HG03575 (cell line): ENCODE measurements around the gene IGFBP6.

Experiments
- ATAC-seq: cut with Tn5 transposase; IDR thresholded peaks from one replicate; pipeline ENCODE4 v1.9.1; 2021; ENCODE audit not compliant: unreplicated experiment, insufficient number of reproducible peaks, low FRiP score; ENCODE audit errors: extremely low read depth

Gene IGFBP6, protein sequence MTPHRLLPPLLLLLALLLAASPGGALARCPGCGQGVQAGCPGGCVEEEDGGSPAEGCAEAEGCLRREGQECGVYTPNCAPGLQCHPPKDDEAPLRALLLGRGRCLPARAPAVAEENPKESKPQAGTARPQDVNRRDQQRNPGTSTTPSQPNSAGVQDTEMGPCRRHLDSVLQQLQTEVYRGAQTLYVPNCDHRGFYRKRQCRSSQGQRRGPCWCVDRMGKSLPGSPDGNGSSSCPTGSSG

DNA sequence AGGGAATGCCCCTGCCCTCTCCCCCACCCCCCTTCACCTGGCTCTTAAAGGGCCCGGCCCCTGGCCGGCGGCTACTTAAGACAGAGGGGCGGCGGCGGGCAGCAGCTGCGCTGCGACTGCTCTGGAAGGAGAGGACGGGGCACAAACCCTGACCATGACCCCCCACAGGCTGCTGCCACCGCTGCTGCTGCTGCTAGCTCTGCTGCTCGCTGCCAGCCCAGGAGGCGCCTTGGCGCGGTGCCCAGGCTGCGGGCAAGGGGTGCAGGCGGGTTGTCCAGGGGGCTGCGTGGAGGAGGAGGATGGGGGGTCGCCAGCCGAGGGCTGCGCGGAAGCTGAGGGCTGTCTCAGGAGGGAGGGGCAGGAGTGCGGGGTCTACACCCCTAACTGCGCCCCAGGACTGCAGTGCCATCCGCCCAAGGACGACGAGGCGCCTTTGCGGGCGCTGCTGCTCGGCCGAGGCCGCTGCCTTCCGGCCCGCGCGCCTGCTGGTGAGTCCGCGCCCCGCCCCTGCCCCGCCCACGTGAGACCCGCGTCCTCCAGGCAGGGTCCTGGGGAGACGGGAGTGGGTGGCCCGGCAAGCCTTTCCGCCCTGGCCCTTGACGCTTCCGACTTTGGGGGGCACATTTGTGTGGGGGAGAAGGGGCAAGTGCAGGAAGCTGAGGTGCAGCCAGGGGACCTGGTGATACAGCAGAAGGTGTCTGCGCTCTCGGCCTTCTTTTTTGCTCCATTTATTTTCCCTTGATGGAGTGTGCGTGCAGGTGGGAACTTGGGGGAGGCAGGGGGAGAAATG lies at the start of gene IGFBP6:
Gene IGFBP6 (plus strand): TSS at position 104 of the 790 bp plus-strand sequence. CDS start 51 bp downstream, at position 155.
- no peak for ATAC-seq

DNA sequence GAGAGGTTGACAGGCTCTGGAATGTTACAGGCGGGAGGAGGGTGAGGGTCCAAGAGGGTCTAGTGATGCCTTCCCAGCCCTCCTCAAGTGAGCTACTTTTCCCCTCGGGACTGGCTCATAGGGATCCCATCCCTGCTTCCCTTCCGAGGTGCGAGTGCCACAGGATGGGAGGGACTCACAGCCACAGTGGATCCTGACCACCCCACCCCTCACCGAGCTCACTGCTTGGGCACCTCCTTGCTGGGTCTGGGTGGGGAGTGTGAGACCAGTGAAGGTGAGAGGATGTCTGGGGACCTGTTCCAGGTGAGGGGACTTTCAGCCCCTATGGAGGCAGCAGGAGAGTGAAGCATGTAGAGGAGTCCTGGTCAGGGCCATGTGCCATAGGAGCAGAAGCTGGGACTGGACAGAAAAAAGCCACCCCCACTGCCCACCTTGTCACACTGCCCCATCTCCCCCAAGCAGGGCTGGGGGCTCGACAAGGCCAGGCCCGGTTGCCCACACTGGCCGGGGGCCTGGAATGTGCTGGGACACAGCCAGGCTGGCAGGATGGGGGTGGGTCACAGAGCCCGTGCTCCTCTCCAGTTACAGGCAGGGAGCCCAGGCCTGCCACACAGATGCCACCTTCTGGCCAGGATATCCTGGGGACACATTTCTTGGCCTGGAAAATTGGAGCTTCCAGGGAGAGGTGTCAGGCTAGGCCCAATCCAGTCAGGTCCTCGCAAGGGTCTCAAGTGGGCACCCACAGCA lies 49.3 kb upstream of the IGFBP6 start:
- no peak for ATAC-seq

DNA sequence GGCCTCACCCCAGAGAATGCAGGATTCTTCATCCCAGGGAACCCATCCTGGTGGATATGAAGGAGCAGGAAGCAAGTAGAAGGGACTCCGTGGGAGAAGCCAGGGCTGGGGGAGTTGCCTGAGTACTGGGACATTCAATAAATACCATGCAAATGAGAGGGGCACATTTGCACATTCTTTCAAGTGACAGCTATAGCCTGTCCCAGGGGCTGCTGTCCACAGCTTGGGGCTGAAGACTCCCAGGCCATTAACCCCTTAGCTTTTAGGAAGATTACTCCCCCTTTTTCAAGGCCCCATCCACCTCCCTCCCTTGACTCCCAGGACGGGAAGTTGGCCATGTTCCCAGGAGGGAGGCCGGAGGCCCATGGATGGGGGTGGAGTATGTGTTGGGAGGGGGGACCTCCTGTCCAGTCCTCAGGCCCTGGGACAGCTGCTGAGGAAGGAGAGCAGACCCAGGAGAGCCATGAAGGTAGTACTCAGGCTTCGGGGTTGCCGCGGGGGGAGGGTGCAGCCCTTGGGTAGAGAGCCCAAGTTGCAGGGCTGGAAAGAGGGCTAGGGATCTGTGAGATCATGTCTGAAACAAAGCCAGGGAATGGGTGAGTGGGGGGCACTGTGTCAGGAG lies 48.6 kb upstream of the IGFBP6 start:
- no peak for ATAC-seq

DNA sequence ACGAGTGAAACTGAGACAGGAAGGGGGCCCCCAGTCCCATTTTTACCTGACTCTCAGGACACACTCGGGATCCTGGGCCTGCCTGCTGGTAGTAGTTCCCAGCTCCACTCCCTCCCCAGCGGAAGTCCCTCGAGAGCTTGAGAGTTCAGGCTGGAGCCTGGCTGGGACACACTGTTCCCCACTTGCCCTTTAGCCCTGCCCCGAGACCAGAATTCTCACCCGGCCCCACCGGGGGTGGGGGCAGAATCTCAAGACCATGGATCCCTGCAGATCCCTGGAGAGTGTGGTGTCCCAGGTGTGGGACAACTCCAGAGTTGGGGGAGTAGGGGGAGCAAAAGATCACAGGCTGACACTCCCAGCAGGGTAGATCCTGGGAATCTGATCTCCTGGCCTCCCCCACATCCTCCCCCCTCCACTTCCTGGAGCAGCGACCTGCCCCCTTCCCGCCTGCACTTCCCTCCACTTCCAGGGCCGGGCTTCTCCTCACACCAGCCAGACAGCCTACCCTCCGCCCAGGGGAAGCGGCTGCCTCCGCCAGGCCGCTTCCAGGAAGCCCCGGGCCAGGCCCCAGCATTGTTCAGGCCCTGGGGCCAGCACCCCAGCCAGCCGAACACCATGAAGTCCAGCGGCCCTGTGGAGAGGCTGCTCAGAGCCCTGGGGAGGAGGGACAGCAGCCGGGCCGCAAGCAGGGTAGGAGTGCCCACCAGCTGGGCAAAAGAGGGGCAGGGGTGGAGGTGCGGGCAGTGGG lies 47.7 kb upstream of the IGFBP6 start, which contains the start of gene TNS2:
Gene TNS2 (plus strand): TSS at position 495 of the 748 bp plus-strand sequence. CDS start 121 bp downstream, at position 616.
- no peak for ATAC-seq

DNA sequence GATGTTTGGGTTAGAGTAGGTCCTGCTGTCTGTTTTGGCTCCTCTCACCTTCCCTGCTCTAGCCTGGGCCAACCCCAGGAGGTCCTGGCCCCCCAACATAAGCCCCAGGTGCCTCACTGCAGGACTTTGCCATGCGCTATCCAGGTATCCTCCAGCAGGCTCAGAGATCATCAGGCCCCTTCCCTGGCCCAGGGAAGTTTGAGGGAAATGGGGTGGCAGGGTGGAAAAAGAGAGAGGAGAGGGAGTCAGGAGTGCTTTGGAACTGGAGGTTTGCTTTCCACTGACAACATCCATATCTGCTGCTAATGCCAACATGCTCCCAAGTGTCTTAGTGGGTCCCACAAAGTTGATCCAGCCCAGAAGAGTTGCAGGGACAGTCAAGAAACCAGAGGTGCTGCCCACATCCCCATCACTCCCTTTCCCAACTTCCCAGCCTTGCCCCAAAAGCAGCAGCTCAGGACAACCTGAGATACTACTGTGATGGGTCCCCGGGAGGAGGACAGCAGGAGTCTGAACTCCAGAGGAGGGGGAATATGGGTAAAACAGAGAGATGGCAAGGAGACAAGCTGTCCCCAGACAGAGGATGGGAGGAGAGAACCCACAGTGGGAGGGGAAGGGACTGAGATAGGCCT lies 46.9 kb upstream of the IGFBP6 start:
- ATAC-seq, result no peak

DNA sequence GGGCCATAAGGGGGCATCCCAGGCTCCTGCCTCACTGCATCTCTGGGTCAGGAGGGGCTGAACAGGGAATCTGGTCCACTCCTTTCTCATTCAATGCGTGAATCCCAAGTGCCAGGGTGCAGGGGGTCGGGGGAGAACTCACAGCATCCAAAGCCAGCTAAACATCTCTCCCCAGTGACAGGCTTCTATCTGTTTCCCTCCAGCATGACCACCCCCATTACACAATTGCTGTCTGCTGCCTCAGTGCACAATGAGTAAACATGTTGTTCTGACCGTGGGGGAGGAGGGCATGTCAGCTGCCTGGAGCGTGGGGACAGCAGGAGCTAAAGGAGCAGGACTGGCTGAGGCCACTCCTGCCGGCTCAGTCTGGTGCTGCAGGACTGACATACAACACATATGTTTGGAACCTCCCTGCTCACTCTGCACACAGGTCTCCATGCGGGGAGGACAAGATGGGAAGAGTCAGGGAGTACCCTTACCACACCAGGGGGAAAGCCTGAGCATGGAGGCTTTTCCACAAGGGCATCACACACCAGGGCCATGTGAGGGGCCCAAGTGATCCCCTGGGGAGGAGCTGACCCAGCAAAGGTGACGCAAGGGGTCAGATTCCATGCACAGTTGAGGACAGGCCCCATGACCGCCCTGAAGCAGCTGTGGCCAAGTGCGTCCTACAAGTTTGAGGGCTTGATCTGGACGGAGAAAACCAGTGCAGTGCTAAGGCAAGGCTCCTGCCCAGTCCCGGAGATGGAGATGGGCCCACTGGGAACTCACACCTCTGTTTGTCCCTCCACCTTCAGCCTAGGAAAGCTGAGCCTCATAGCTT lies 46.2 kb upstream of the IGFBP6 start:
- ATAC-seq, result no peak

DNA sequence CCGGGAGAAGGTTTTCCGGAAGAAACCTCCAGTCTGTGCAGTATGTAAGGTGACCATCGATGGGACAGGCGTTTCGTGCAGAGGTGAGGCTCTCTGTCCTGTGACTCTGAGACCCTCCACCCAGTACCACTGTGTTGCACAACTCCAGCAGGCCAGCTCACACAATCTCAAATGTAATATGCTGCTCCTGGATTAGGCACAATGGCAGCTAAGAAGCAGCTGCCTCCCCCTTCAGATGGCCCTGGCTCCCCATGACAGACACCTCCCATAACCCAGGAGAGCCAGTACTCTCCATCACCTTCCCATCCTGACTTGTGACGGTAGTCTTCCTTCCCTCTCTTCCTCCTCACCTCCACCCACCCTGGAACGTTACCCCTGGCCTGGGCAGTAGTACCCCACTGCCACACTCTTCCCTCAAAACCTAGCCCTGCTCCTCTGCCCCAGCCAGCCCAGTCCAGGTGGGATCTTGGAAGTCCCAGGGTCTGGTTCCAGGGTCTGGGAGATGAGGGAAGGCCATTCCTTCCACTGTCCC lies 45.5 kb upstream of the IGFBP6 start:
- no peak for ATAC-seq

DNA sequence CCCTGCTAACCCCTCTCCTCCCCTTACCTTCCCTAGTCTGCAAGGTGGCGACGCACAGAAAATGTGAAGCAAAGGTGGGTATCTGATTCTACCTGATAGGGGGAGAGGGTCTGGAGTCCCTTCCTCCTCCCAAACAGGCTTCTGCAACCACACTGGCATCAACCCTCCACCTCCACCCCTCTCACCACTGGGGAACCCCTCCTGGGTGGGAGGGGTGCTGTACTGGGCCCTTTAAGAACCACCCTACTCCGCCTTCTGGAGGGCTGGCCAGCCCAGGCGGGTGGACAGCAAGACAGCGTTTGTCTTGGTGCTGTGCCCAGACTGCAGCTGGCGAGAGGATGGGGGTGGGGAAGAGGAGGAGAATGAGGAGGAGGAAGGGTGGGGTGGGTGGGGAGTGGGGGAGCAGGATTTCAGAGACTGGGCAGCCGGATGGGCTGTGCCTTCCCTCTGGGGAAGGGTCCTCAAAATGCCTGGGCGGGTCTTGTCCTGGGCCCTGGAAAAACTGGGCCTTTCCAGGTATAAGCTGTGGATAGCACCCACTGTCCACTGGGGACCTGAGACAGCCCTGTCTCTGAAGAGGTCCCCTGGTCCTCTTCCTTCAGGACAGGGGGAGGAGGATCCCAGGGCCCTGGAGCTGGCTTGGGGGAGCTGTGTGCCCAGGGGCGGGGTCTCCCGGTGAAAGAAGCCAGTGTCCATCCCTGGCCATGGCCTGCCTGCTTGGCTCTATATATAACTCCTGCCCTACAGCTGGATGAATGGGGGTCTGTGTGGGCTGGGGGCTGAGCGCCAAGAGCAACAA lies 44.8 kb upstream of the IGFBP6 start:
- no peak for ATAC-seq

DNA sequence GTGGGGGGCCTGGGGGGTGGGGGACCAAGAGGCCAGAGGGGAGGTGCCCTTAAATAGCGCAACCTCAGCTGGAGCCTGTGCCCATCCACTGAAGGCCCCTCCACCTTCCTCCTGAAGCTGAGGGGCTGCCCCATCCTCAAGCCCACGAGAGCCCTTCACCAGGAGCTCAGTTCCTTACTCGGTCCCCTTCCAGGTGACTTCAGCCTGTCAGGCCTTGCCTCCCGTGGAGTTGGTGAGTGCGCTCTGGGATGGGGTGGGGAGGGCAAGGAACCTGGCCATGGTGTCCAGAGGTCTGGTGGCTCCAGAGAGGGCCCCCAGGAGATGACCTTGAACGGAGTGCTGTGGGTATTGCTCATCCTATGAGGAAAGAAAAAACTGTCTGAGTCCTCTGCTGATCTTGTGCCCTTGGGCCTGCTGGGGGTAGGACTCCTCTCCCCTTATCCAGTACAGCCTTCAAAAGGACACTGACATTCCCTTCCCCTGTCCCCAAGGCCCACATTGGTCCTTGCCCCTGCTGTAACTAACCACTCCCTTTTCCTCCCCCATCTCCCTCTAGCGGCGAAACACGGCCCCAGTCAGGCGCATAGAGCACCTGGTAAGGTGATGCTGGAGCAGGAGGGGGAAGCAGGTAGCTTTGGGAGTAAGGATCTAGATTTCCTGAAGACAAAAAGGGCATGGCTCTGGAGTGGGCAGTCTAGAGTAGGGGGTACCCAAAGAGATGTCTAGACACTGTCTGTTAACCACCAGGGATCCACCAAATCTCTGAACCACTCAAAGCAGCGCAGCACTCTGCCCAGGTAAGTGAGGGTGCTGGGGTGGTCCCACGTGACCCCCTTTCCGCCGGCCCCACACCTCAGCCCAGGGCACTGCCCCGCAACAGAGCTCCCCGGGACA lies 44.0 kb upstream of the IGFBP6 start:
- ATAC-seq, result no peak

DNA sequence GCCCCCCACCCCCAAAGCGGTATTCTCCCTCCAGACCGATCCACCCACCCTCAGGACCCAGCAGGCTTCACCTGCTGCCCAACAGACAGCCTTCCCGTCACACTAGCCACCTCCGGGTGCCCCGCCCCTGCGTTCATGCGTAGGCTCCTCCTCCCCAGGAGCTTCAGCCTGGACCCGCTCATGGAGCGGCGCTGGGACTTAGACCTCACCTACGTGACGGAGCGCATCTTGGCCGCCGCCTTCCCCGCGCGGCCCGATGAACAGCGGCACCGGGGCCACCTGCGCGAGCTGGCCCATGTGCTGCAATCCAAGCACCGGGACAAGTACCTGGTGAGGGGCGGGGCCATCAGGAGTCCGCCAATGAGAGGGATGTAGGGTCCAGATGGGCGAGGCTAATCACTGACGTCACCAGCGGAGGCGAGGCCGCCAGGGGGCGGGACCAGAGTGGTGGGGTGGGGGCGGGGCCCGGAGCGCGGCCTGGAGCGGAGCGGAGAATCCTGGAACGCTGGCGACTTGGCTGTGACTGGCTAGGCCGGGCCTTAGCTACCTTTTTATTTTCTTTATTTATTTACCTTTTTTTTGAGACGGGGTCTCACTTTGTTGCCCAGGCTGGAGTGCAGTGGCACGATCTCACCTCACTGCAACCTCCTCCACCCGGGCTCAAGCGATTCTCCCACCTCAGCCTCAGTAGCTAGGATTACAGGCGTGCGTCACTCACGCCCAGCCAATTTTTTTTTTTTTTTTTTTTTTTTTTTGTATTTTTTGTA lies 43.2 kb upstream of the IGFBP6 start:
- no peak for ATAC-seq

DNA sequence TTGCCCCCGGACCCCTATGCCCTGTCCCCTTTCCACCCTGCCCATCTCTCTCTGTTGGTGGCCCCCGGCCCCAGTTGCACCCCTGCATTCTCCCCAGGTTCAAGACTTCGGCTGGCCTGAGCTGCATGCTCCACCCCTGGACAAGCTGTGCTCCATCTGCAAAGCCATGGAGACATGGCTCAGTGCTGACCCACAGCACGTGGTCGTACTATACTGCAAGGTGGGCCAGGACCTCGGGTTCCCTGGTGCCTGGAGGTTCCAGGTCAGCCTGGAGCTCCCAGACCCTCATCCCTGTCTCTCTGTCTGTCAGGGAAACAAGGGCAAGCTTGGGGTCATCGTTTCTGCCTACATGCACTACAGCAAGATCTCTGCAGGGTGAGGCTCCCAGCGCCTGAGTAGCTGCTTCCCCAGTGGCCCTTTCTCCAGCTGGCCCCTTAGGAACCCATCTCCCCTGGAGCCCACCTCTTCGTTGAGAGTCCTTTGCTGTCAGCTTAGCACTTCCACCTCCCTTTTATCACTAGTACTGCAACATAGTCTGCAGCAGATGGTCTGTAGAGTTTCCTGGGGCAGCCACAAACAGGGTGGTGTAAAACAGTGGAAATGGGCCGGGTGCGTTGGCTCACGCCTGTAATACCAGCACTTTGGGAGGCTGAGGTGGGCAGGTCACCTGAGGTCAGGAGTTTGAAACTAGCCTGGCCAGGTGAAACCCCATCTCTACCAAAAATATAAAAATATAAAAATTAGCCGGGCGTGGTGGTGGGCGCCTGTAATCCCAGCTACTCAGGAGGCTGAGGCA lies 41.8 kb upstream of the IGFBP6 start:
- no peak for ATAC-seq

DNA sequence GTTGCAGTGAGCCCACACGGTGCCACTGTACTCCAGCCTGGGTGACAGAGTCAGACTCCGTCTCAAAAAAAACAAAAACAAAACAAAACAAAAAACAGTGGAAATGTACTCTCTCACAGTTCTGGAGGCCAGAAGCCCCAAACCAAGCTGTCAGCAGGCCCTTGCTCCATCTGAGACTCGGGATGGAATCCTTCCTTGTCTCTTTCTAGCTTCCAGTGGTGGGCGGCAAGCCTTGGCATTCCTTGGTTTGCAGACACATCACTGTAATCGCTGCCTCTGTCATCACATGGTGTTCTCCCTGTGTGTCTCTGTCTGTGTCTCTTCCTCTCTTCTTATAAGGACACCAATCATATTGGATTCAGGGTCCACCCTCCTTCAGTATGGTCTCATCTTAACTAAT lies 41.2 kb upstream of the IGFBP6 start:
- no peak for ATAC-seq

DNA sequence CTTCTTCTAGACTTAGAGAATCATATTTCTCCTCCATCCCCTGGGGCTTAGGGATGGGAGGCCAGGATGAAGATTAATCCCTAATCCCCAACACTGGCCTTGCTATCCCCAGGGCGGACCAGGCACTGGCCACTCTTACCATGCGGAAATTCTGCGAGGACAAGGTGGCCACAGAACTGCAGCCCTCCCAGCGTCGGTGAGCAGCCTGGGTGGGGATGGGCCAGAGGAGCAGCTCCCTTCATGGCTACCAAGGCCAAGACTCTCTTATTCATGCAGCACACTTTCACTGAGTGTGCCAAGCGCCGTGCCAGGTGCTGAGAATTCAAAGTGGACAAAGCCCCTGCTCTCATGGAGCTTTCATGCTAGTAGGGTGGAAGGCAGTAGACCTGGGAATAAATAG lies 40.6 kb upstream of the IGFBP6 start:
- ATAC-seq, result no peak

DNA sequence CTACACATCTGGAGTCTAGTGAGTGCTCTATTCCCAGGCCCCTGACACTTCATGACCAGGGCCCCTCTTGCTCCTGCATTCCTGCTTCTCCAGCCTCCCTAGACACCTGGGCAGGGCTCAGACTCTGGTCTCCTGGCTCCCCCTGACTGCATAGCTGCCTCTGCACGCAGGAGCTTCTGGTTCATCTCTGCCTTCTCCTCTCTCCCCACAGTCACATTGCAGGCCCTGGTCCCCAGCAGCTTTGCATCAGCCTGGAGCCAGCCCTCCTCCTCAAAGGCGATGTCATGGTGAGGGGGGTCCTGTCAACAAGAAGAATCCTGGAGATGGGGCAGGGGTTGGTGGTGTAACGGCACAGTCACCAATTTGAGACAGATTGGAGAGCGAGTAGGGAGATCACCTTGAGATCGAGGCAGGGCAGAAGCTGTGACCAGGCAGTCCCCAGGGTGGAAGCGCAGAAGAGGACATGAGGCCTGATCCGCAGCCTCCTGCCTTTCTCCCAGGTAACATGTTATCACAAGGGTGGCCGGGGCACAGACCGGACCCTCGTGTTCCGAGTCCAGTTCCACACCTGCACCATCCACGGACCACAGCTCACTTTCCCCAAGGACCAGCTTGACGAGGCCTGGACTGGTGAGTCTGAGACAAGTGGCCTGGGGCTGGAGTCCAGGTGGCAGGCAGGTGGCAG lies 39.5 kb upstream of the IGFBP6 start:
- no peak for ATAC-seq
